Measurements from ENCODE around the gene PTPA.

The PTPA gene

GRCh38 chr9:129138476-129139232 lies 27.4 kb downstream of the PTPA start:
- no peak for DNase-seq

- DNase-seq = peak; percentile 51
Measured at GRCh38 chr9:129139233-129139992, 28.2 kb downstream of the PTPA start.

DNA sequence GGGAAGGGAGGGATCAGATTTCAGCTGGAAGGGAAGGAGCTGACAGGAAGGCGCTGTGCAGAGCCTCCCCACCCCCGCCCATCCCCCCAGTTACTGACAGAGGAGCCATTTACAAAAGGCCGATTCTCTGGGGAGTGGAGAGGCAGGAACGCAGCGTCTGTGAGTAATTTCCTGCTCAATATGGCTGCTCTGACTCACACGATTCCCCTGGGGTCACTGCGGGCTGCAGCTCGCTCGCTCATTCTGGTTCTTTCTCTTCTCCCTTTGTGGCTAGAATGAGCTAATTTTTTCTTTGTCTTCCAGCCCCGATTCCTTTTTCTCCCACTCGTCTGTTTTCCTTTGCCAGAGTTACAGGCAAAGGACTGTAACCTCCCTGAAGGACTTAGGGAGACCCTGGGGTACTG lies 28.8 kb downstream of the PTPA start:
- DNase-seq = peak; percentile 72

GRCh38 chr9:129140397-129141065 lies 29.3 kb downstream of the PTPA start:
- peak; percentile 17 for DNase-seq

DNA sequence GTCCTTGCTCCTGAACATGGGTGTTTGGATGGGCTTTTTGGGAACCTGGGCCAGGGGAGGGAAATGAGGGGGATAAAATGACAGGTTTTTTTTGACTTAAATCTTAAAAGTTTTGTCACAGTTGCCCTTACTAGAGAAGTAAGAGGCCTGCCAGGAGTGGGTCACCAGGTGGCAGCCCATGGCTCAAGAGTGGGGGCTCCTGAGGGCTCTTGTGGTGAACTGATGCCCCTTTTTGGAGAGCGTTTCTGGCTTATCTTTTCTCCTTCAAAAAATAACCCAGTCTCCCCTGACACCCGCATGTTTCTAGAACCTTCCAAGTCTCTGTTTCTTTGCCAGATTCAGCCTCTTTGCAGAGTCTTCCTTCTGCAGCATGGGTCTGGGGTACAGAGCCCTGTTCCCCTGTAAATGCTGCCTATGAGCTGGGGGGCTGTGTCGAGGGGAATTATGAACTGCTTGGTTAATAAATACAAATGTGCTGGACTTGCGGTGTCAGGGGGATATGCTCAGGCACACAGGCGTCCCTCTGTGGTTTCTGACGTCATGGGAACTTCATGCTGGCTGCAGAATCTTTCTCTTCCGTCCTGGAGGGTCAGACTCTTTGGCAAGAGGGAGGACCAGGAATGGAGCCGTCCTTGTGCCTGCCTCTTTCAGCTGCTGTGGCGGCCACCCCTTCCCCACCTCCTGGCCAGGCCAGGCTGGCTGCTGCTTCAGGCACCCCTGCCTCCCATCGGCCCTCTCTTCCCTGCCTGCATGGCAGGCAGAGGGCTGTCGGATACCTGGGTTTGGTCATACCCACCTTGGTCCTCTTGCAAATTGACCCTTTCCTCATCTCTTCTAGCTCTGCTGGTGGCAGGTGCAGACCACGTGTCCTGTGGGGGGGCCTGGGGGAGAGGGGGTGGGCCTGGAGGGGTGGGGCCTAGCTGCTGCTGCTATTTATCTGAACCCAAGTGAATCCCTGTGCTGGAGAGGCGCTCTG lies 30.1 kb downstream of the PTPA start:
- no peak for DNase-seq

DNA sequence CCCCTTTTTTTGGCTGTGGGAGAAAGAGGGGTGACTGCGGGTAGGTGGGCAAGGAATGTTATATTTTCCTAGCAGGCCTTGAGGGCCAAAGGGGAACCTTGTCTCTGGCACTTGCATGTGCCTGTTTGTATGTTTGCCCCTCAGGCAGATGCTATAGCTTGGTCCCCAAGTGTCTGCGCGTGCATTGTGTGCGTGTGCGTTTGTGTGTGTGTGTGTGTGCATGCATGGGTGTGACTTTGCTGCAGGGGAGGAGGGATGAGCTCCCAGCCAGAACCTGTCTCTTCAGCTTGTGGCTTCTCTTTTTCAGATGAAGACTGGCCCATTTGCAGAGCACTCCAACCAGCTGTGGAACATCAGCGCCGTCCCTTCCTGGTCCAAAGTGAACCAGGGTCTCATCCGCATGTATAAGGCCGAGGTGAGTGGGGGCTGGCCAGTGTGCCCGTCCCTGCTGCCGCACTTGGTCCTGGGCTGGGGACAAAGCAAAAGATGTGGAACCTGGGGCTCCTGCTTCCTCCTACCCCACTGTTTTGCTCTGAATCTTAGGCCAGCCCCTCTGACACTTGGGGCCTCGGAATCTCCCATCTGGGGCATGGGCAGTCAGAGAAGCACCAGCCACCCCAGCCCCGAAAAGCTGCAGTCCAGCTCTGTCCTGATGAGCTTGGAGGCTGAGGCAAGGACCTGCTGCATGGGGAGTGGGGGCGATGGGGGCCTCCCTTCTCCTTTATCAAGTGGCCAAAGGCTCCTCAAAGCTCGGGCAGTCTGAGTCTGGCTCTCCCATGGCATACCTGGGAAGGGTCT lies 31.1 kb downstream of the PTPA start:
- no peak for DNase-seq

DNA sequence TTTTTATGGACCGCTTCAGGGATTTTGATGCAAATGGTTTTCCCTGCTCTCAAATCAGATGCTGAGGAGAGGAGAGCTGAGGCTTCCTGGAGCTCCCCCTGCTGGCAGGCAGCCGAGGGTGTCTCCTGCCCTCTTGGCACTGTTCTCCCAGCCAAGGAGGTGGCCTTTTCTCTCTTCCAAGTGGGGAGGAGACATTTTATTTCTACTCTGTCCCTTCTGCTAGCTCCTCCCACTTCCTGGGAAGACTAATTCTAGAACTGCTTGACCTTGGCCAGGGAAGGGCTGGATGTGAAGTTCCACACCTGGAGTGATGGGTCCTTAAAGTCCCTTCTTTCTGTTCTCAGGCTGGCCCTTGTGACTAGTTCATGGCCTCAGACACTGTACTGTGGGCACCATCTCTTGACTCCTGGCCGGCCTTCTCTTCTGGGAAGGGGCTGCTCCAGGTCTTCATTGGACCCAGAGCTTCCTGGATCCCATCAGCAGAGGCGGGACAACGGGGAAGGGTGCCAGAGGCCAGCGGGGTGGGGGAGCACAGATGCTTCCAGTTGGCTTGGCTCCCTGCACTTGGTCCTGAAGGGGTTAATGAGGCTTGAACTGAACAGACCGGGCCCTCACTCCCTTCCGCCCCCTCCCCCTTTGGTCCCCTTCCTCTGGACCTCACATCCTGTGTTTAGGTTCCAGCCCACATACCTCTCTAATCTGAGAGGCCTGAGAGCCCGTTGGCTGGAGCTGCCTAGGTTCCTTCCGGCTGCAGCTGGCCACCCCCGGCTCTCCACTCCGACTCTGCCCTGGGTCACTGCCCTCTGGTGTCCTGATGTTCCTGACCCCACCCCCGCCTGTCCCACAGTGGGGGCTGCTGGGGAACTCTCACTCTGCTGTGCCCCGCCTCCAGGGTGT lies 32.1 kb downstream of the PTPA start:
- peak; percentile 56 for DNase-seq

DNA sequence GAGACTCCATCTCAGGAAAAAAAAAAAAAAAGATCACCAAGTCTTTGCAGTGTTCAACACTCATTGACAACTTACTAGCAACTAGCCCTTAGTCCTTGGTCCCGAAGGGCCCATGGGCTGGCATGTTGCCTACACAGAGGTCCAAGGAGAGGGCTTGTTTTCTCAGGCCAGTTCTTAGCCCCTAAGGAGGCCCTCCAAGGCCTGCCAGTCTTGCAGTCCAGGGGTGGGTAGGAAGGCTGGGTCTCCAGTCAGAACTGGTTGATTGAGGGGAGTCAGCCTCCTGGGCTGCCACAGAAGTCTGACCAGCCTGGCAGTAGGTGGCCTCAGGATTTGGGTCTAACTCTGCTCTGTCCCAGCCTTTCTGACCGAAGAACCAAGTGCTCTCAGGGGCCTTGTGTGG lies 34.1 kb downstream of the PTPA start:
- no peak for DNase-seq

DNA sequence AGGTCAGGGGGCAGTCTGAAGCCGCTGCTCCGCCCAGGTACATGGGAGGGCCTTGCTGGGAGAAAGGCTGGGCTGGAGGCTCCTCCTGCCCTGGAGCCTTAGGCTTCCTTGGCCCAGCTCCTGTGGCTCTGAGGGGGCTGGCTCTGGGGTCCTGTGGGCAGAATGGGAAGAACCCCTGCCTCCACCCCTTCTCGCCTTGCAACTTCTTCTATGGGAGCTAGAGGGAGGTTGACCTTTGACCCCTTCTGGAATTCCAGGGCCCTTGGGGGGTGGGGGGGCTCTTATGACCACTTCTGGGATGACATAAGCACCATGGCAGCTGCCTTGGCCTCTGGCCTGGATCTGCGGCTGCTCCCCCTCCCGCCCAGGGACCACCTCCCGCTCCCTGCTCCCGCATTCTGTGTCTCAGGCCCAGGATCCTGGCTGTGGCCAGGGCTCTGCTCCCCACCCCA lies 34.7 kb downstream of the PTPA start:
- DNase-seq = no peak

GRCh38 chr9:129146441-129146941 lies 35.3 kb downstream of the PTPA start:
- no peak for DNase-seq

DNA sequence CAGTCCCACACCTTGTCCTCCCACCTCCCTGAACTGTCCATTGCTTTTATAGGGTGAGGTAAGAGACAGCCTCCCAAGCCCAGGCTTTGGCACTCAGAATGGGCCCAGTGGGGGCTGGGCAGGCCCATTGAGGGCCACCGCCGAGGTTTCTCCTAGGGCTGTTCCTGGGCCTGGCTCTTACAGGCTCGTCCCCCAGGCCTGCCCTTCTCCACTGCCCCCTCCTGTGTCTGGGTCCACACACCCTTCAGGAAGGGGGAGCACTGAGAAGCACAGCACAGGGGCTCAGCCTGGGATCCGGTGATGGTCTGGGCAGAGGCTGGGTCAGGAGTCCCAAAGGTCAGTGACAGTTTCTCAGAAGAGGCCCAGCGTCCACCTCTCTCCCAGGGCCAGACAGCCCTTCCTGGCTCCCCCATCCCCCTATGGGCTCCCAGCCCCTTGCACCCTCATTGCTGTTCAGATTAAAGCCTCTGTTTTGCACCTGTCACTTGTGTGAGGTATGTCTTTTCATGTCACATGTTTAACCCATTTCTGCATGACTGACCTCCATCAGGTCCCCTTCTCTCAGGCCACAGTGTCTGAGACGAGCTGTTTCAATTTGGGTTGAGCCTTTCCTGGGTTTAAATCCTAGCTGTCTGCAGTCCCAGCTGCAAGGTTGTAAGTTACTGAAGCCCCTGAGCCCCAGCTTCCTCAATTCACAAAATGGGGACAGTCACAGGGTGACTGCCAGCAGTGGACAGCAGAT lies 37.4 kb downstream of the PTPA start:
- DNase-seq = no peak

DNA sequence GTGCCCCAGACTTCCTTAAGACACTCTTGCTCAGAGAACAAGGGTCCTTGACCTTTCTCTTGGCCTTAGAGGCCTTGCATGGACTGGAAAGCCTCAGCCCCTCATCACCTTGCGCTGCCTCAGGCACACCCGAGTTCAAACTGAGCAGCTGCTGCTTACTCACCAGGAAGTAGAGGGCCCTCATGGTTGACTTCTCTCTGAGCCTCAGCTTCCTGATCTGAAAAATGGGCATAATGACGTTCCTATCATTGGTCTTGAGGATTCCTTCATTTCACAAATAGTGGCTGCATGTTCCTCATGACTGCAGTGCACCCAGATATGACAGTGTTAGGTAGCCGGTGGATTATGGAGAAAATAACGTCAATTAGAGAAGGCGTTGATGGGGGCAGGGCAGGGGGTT lies 38.2 kb downstream of the PTPA start:
- DNase-seq = no peak

- DNase-seq = no peak
Measured at GRCh38 chr9:129150122-129150521, 38.9 kb downstream of the PTPA start.

DNA sequence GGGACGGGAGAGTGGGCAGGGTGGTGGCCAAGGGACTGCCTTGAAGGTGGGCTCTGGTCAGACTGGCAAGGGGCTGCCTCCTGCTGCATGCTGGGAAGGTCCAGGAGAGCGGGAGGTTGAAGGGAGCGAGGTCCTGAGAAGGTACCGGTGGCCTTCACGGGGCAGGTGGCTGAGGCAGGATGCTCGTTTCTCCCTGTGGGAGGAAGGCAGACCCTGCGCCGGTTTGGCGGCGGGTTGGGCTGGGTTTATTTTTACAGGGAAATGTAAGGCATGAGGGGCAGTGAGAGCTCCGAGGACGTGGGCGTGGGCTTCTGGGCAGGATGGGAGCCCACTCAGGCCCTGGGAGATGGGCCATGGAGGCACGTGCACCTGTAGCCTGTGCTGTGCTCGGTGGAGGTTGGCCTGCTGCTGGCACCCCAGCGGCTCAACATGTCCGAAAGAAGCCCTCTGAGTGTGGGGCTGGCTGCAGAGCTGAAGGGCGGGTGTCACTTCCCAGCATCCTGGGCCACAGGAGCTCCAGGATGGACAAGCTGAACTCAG lies 39.5 kb downstream of the PTPA start:
- no peak for DNase-seq

DNA sequence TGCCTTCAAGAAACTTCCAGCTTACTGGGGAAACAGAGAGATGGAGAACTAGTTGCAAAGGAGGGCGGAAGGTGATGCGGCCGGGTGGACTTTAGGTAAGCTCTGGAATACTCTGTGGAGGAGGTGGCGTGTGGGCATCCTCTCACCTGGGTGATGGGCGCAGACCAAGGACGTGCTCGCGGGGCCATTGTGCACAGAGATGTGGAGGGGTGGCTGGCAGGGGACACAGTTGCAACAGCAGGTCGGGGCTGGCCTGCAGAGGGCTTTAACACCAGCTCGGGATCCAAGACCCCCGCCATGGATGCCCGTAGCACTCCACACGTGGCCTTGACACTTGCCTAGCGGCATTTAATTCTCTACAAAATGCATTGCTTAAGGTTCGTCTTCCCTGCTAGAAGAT lies 40.3 kb downstream of the PTPA start:
- no peak for DNase-seq

- DNase-seq = no peak
Measured at GRCh38 chr9:129154866-129155477, 43.8 kb downstream of the PTPA start.

DNA sequence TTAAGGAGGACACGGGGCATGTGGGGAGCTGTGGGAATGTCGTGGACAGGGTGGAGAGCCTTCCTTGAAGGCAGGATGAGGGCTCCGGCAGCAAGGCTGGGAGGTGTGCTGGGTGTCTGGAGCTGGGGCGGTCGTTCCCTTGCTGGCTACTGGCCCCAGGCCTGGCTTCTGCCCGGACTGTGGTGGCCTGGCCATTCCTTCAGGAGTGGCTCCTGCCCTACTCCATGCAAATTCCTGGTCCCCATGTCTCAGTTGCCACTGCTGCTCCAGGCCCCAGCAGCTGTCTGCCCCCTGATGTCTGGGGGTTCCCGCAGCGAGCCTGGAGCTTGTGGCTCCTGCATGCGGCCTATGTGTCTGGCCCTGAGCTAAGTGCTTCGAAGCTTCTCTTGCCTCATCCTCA lies 44.9 kb downstream of the PTPA start:
- no peak for DNase-seq

DNA sequence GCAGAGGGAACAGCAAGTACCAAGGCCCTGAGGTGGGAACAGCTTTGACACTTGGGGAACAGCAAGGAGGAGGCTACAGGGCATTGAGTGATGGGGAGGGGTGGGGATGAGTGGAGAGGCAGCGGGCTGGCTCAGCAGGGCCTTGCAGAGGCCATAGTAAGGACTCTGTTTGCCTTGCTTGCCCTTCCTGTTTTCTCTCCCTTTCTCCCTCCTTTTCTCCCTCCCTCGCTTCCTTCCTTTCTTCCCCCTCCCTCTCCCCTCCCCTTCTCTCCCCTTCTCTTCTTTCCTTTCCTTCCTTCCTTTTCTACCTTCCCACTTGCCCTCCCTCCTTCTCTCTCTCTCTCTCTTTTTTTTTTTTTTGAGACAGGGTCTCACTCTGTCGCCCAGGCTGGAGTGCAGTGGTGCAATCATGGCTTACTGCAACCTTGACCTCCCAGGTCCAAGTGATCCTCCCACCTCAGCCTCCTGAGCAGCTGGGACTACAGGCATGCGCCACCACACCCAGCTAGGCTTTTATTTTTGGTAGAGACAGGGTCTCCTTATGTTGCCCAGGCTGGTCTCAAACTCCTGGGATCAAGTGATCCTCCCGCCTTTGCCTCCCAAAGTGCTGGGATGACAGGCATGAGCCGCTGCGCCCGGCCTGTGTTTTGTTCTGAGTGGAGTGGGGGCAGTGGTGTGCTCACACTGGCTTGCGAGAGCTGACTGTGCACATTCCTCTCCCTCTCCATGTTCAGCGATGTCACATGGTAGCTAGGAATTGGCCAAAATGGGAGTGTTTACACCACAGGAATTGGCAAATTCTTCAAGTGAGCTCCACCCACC lies 49.7 kb downstream of the PTPA start:
- no peak for DNase-seq

Measured in COR-L47 (cell line).